ENCODE results near the gene COPZ2. TPM values are rescaled to one million over a fixed set of nuclear protein-coding genes. Genes with fewer than 3 reads are reported as not detected.

COPZ2 gene
- total and polyA plus RNA-seq, 2 donors, result 36.0 to 45.2 TPM

DNA sequence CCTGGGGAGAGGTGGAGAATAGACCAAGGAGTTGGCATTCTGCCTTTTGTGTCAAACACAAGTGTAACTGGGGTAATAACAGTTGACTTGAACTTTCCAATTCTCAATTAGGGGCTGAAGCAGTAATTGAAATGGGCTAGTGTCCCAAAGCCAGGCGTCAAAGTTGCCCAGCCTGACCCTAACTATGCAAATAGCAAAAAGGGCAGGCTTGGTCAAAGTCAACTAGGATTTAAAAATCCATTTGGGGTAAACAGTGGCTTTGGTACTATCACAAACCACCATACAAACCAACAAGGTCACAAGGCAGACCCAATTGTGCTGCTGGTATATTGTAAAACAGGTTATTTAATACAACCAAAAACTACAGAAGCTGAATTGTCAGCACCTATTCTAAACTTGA is 28.6 kb upstream of the COPZ2 start:
- Histone ChIP-seq H3K27ac (ENCODE audit: low read depth) (no peak overlapping the region), H3K4me3 (ENCODE audit: low read depth, low read length) (no peak overlapping the region)

DNA sequence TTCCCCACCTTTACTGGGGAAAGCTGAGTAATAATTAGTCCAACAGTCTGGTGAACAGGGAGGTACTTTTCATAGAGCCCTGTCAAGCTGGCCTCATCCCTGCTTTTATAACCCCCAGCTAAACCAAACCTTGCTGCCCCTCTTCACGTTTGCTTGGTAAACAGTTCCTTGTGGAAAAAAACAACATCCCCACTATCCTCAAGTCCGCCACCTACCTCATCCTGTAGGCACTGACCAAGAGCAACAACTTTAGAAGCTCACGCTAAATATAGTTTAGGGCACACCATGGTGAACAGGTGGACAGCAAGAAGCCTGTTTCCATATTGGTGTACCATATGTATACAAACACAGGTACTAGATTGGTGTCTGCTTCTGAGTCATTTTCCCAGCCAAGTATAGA is 27.0 kb upstream of the COPZ2 start:
- Histone ChIP-seq H3K4me3 (ENCODE audit: low read depth, low read length) (no peak overlapping the region), H3K27ac (ENCODE audit: low read depth) (no peak overlapping the region), H3K36me3 (ENCODE audit: insufficient read depth) (no peaks in the 10 kb centered on the region), H3K4me1 (ENCODE audit: insufficient read depth) (no peaks in the 10 kb centered on the region)
- 74% methylated on average over 3 of the region's 3 CpGs for WGBS
- DNase-seq (ENCODE audit: extremely low spot score), result no peak

More for the DNA sequence above, 28.6 kb upstream of the COPZ2 start:
- Histone ChIP-seq H3K36me3 (ENCODE audit: insufficient read depth) (no peaks in the 10 kb centered on the region), H3K4me1 (ENCODE audit: insufficient read depth) (no peaks in the 10 kb centered on the region)
- no peak for DNase-seq (ENCODE audit: extremely low spot score)
- WGBS, result 85% methylated on average over 1 of the region's 1 CpG

DNA sequence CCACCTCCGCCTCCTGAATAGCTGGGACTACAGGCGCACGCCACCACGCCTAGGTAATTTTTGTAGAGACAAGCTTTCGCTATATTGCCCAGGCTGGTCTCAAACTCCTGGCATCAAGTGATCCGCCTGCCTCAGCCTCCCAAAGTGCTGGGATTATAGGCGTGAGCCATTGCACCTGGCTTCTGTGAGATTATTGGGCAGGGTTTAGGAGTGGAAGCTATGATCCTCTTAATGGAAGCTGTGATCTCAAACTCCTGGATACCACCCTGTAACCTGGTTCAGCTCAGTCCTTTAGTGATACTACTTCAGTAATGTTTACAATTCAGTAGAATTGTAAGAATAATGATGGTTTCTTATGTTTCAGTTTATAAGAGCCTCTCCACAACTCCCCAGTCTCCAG is 24.7 kb upstream of the COPZ2 start:
- Histone ChIP-seq H3K36me3 (ENCODE audit: insufficient read depth) (no peaks in the 10 kb centered on the region), H3K4me1 (ENCODE audit: insufficient read depth) (no peaks in the 10 kb centered on the region), H3K27ac (ENCODE audit: low read depth) (no peak overlapping the region), H3K4me3 (ENCODE audit: low read depth, low read length) (no peak overlapping the region)
- 96% methylated on average over 7 of the region's 7 CpGs for WGBS
- no peak for DNase-seq (ENCODE audit: extremely low spot score)

DNA sequence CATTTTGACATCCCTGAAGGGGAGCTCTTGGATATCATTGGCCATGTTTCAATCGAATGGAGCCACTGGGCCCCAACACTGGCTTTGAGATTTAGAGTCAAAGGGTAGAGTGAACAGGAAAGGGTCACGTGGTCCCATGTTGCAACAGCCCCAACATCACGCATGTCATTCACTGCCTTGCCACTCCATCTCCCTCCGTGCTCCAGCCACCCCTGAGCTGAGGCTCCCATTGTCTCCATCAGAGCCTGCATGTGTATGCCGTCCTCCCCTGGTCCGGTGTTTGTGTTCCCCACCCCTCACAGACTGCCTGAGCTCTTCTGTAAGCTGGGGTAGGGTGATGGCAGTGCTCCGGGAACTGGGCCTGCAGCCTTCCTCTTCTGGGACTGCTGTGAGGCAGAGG is 22.7 kb upstream of the COPZ2 start:
- H3K4me1 ChIP-seq (ENCODE audit: insufficient read depth), result no peaks in the 10 kb centered on the region
- 76% methylated on average over 7 of the region's 7 CpGs for WGBS
- no peak for DNase-seq (ENCODE audit: extremely low spot score)
- H3K36me3 ChIP-seq (ENCODE audit: insufficient read depth), result no peaks in the 10 kb centered on the region
- H3K27ac ChIP-seq (ENCODE audit: low read depth), result no peak overlapping the region
- H3K4me3 ChIP-seq (ENCODE audit: low read depth, low read length), result no peak overlapping the region

DNA sequence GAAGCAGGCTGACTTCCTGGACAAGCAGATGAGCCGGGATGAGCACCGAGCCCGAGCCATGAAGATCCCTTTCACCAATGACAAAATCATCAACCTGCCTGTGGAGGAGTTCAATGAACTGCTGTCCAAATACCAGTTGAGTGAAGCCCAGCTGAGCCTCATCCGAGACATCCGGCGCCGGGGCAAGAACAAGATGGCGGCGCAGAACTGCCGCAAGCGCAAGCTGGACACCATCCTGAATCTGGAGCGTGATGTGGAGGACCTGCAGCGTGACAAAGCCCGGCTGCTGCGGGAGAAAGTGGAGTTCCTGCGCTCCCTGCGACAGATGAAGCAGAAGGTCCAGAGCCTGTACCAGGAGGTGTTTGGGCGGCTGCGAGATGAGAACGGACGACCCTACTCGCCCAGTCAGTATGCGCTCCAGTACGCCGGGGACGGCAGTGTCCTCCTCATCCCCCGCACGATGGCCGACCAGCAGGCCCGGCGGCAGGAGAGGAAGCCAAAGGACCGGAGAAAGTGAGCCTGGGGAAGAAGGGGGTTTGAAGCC is 21.6 kb upstream of the COPZ2 start:
- Histone ChIP-seq H3K27ac (ENCODE audit: low read depth) (no peak overlapping the region), H3K36me3 (ENCODE audit: insufficient read depth) (no peaks in the 10 kb centered on the region), H3K4me3 (ENCODE audit: low read depth, low read length) (no peak overlapping the region), H3K4me1 (ENCODE audit: insufficient read depth) (no peaks in the 10 kb centered on the region)
- DNase-seq (ENCODE audit: extremely low spot score), result no peak
- WGBS, result 92% methylated on average over 32 of the region's 32 CpGs

DNA sequence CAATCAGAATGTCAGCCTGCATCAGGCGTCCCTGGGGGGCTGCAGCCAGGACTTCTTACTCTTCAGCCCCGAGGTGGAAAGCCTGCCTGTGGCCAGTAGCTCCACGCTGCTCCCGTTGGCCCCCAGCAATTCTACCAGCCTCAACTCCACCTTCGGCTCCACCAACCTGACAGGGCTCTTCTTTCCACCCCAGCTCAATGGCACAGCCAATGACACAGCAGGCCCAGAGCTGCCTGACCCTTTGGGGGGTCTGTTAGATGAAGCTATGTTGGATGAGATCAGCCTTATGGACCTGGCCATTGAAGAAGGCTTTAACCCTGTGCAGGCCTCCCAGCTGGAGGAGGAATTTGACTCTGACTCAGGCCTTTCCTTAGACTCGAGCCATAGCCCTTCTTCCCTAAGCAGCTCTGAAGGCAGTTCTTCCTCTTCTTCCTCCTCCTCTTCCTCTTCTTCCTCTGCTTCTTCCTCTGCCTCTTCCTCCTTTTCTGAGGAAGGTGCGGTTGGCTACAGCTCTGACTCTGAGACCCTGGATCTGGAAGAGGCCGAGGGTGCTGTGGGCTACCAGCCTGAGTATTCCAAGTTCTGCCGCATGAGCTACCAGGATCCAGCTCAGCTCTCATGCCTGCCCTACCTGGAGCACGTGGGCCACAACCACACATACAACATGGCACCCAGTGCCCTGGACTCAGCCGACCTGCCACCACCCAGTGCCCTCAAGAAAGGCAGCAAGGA is 21.0 kb upstream of the COPZ2 start:
- no peaks in the 10 kb centered on the region for H3K36me3 ChIP-seq (ENCODE audit: insufficient read depth)
- no peak overlapping the region for H3K4me3 ChIP-seq (ENCODE audit: low read depth, low read length)
- no peak for DNase-seq (ENCODE audit: extremely low spot score)
- no peak overlapping the region for H3K27ac ChIP-seq (ENCODE audit: low read depth)
- WGBS, result 84% methylated on average over 11 of the region's 11 CpGs
- no peaks in the 10 kb centered on the region for H3K4me1 ChIP-seq (ENCODE audit: insufficient read depth)

DNA sequence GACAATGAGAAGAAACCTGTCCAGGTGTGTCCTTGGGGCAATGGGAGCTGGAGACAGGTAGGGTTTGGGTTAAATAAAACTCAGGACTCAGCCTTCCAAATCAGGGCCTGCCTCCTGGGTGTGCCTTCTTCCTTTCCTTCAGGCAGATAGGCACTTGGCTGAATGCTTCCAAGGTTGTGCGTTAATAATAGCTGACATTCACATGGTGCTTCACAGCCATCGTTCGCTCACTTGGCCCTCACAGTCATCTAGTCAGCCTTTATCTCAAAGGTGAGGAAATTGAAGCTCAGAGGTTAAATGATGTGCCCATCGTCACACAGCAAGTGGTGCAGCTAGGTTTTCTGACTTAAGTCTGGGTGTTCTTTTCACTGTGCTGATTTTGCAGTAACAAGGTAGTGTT is 20.0 kb upstream of the COPZ2 start:
- no peaks in the 10 kb centered on the region for H3K4me1 ChIP-seq (ENCODE audit: insufficient read depth)
- WGBS, result 82% methylated on average over 4 of the region's 4 CpGs

DNA sequence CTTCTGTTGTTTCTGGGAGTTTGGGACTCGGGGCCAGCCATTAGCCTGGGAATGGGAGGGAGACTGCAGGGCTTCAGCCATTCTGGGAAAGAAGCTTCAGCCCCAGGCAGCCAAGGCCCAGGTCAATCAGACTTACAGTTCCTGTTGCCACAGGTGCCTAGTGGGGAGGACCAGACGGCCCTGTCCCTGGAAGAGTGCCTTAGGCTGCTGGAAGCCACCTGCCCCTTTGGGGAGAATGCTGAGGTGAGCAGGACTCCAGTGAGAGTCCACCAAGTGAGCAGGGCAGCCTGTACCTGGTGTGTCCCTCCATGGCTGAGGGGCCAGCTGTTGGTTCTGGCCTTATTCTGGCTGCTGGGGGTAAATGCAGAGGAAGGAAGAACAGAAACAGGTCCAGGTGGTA is 19.3 kb upstream of the COPZ2 start:
- H3K4me3 ChIP-seq (ENCODE audit: low read depth, low read length), result no peak overlapping the region
- 81% methylated on average over 2 of the region's 2 CpGs for WGBS
- no peaks in the 10 kb centered on the region for H3K4me1 ChIP-seq (ENCODE audit: insufficient read depth)
- no peak for DNase-seq (ENCODE audit: extremely low spot score)
- H3K27ac ChIP-seq (ENCODE audit: low read depth), result no peak overlapping the region
- no peaks in the 10 kb centered on the region for H3K36me3 ChIP-seq (ENCODE audit: insufficient read depth)

More for the DNA sequence above, 20.0 kb upstream of the COPZ2 start:
- DNase-seq (ENCODE audit: extremely low spot score), result no peak
- no peak overlapping the region for H3K4me3 ChIP-seq (ENCODE audit: low read depth, low read length)
- no peak overlapping the region for H3K27ac ChIP-seq (ENCODE audit: low read depth)
- no peaks in the 10 kb centered on the region for H3K36me3 ChIP-seq (ENCODE audit: insufficient read depth)

DNA sequence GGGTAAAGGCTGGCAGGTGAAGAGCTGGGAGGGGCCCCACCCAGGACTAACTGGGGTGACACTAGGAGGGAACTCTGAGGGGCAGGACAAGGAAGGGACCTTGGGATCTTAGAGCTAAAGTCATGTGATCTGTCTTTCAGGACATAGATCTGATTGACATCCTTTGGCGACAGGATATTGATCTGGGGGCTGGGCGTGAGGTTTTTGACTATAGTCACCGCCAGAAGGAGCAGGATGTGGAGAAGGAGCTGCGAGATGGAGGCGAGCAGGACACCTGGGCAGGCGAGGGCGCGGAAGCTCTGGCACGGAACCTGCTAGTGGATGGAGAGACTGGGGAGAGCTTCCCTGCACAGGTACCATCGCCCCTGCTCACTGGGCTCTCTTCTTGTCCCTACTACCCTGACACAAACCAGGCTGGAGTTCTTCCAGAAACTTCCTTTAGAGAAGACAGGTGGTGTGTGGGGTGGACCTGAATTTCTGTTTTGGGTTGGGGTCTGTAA is 18.7 kb upstream of the COPZ2 start:
- no peak overlapping the region for H3K4me3 ChIP-seq (ENCODE audit: low read depth, low read length)
- H3K36me3 ChIP-seq (ENCODE audit: insufficient read depth), result no peaks in the 10 kb centered on the region
- WGBS, result 92% methylated on average over 10 of the region's 10 CpGs
- H3K27ac ChIP-seq (ENCODE audit: low read depth), result no peak overlapping the region
- H3K4me1 ChIP-seq (ENCODE audit: insufficient read depth), result no peaks in the 10 kb centered on the region
- no peak for DNase-seq (ENCODE audit: extremely low spot score)

DNA sequence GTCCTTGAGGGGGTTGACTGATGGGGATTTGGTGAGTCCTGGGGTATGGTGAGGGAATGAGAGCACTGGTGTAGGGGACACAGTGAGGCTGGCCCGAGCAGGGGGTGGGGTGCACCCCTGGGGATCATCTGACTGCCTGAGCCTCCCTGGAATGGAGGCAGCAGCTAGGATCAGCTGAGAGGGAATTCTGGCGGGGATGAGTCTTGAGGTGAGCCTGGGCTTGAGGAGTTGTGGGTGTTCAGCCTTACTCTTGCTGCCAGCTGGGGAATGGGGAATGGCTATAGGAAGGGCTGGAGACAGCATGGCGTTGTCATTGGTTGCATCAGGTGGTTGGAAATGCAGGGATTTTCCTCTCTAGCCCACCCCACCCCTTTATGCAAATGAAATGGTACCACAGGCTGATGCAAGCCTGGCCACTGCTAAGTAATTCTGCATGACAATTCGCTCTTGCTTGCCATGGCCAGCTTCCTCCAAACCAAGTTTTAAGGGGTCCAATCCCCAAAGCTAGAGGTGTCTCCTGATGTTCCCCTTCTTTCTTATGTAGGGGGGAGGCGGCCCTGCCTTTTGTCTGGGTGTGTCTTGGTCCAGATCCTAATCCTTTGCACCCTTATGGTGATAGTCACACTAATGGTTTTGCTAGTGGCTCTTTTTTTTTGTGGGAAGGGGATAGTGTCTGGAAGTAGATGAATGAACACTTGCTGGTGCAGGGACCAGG is 18.1 kb upstream of the COPZ2 start:
- DNase-seq (ENCODE audit: extremely low spot score), result no peak
- no peaks in the 10 kb centered on the region for H3K4me1 ChIP-seq (ENCODE audit: insufficient read depth)
- H3K36me3 ChIP-seq (ENCODE audit: insufficient read depth), result no peaks in the 10 kb centered on the region
- no peak overlapping the region for H3K27ac ChIP-seq (ENCODE audit: low read depth)
- no peak overlapping the region for H3K4me3 ChIP-seq (ENCODE audit: low read depth, low read length)
- WGBS, result 81% methylated on average over 5 of the region's 5 CpGs

DNA sequence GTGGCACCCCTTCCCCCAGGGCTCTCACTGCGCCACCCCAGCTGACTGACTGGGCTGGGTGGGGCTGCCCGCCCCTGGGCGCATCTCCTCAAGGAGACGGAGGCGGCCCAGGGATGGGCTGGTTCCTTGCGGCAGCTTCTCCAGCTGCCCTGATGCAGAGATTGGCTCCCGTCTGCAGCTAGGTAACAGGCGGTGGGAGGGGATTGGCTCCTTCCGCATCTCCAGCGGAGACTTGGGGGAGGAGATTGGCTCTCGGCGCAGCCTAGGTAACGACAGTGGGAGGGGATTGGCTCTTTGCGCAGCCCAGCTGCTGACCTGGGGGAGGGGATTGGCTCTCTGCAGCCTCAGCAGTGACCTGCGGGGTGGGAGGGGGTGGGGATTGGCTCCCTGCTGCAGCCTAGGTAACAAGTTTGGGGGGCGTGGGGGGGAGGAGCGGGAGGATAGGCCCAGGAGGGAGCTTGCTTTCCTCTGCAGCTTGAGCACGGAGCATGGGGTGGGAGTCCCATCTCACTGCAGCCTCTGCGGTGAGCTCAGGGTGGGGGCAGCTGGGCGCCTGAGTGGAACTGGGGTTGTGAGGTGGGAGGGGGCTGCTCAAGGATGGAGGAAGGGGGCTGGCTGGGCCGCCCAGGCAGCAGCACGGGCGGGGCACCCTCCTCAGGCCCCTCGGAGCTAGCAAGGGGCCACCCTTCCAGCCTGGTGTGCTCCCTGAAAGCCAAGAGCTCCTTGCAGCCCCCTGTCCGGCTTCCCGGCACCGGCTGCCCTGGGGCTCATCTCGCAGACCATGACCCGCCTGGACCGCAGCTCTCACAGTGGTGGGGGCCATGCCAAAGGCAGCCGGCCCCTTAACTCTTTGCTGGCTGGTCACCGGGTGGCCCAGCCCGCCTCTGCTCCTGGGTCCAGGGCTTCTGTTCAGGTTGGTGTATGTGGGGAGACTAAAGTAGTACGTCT is 16.9 kb upstream of the COPZ2 start:
- peak; percentile 51 for DNase-seq (ENCODE audit: extremely low spot score)
- no peaks in the 10 kb centered on the region for H3K4me1 ChIP-seq (ENCODE audit: insufficient read depth)
- no peaks in the 10 kb centered on the region for H3K36me3 ChIP-seq (ENCODE audit: insufficient read depth)
- H3K4me3 ChIP-seq (ENCODE audit: low read depth, low read length), result peak overlapping the region; percentile 16
- WGBS, result 23% methylated on average over 34 of the region's 34 CpGs
- no peak overlapping the region for H3K27ac ChIP-seq (ENCODE audit: low read depth)

DNA sequence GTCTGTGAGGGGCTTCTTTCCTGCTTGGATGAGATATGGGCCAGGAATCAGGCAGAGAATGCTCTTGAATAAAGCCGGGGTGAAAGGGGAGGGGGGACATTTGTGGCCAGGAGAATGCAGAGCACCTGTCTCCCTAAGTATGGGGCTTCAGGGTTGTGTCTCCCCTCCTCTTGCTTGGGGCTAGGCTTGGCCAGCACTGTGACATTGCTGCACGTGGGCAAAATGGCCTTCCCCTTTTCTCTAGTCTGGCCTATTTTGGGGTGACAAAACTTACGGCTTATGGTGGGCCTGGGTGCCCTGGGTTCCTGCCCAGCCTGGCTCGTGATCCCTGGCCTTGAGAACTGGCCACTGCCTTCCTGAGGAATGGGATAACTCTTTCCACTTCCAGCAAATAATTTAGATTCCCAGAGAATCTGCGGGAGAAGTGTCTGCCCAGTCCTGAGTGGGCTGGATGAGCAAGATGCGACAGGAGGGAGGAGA is 16.2 kb upstream of the COPZ2 start:
- Histone ChIP-seq H3K4me1 (ENCODE audit: insufficient read depth) (no peaks in the 10 kb centered on the region), H3K4me3 (ENCODE audit: low read depth, low read length) (no peak overlapping the region), H3K36me3 (ENCODE audit: insufficient read depth) (no peaks in the 10 kb centered on the region), H3K27ac (ENCODE audit: low read depth) (no peak overlapping the region)
- 21% methylated on average over 6 of the region's 6 CpGs for WGBS
- DNase-seq (ENCODE audit: extremely low spot score), result no peak
